H1 (cell line): ENCODE measurements around the gene MTX1.

Source experiments
- BACH1 ChIP-seq: IDR thresholded peaks from 2 replicates; pipeline ENCODE4 v1.6.1; 2012; ENCODE audit warnings: low read length, improper control_type of control experiment
- CBX5 ChIP-seq: fragments of 300-800, 300-1000 bp; sonication (generic); IDR thresholded peaks from 2 replicates; pipeline ENCODE4 v1.7.1; 2016; ENCODE audit warnings: antibody characterized with exemption, low read length, low read depth
- CTCF ChIP-seq, 3 experiments: IDR thresholded peaks; 1 replicate in 2 of 3; 2 replicates in 1 of 3; pipeline versions ENCODE4 v1.5.1 to v1.6.1; 2011; ENCODE audit warnings: low read length in 3 of 3, mild to moderate bottlenecking in 3 of 3, inconsistent platforms in 2 of 3, low read depth in 1 of 3, moderate library complexity in 1 of 3; ENCODE audit not compliant: insufficient read depth in 1 of 3; ENCODE audit errors: control extremely low read depth in 1 of 3
- EP300 ChIP-seq, 2 experiments: IDR thresholded peaks; 1 replicate in 1 of 2; 2 replicates in 1 of 2; pipeline ENCODE4 v1.6.1; 2011 to 2012; ENCODE audit warnings: low read depth in 2 of 2, low read length in 2 of 2, mild to moderate bottlenecking in 2 of 2, borderline replicate concordance in 1 of 2, inconsistent platforms in 1 of 2, moderate library complexity in 1 of 2
- EZH2 ChIP-seq: fragments of 200-600 bp; sonication (generic); IDR thresholded peaks from 2 replicates; pipeline ENCODE4 v1.7.1; 2012; ENCODE audit warnings: low read depth, mild to moderate bottlenecking, moderate library complexity, low read length, inconsistent platforms; ENCODE audit not compliant: severe bottlenecking
- GABPA ChIP-seq: IDR thresholded peaks from 2 replicates; pipeline ENCODE4 v1.6.1; 2011; ENCODE audit warnings: mild to moderate bottlenecking, low read length, moderate library complexity, borderline replicate concordance; ENCODE audit not compliant: insufficient read depth
- NRF1 ChIP-seq: IDR thresholded peaks from 2 replicates; pipeline ENCODE4 v1.6.1; 2011; ENCODE audit warnings: mild to moderate bottlenecking, low read depth, low read length, improper control_type of control experiment
- POLR2A ChIP-seq, 2 experiments: IDR thresholded peaks; 1 replicate in 1 of 2; 2 replicates in 1 of 2; pipeline ENCODE4 v1.6.1; 2011; ENCODE audit warnings: low read depth in 2 of 2, low read length in 2 of 2, mild to moderate bottlenecking in 2 of 2; ENCODE audit errors: control extremely low read depth in 1 of 2
- POLR2AphosphoS5 ChIP-seq: IDR thresholded peaks from 2 replicates; pipeline ENCODE4 v1.6.1; 2011; ENCODE audit warnings: low read depth, low read length
- SIX5 ChIP-seq: IDR thresholded peaks from 2 replicates; pipeline ENCODE4 v1.6.1; 2011; ENCODE audit warnings: mild to moderate bottlenecking, low read depth, low read length
- ZNF274 ChIP-seq: IDR thresholded peaks from 2 replicates; pipeline ENCODE4 v1.7.0; 2012; ENCODE audit warnings: low read length, borderline replicate concordance; ENCODE audit errors: extremely low read depth
- TF ChIP-seq, protein P1 (sequence below): IDR thresholded peaks from 2 replicates; pipeline ENCODE4 v1.6.1; 2011; ENCODE audit warnings: low read length, improper control_type of control experiment
- TF ChIP-seq, protein P2 (sequence below): IDR thresholded peaks from 2 replicates; pipeline ENCODE4 v1.6.1; 2012; ENCODE audit warnings: inconsistent platforms

GRCh38 chr1:155244368-155245162, 36.1 kb downstream of the MTX1 start:
- TF ChIP-seq EZH2 (no peak), EP300 (IDR thresholded peaks at IDR 0.05; ENCODE audit: borderline replicate concordance in 1 of 2, low read depth in 2 of 2, low read length in 2 of 2) (peak in 1 of 2 experiments; percentile 76; a peak in 1 of 3 replicates), GABPA (no peak), POLR2A (IDR thresholded peaks at IDR 0.05; ENCODE audit: control extremely low read depth in 1 of 2, low read depth in 2 of 2, low read length in 2 of 2) (peak; percentile 79 to 96), POLR2AphosphoS5 (peak; percentile 94), CTCF (IDR thresholded peaks at IDR 0.05; ENCODE audit: control extremely low read depth in 1 of 3, insufficient read depth in 1 of 3, low read depth in 1 of 3, low read length in 3 of 3) (peak in 2 of 3 experiments; percentile 20 to 21; a peak in 2 of 4 replicates), NRF1 (peak; percentile 46; the same call in 1 of the 2 replicates), BACH1 (peak; percentile 60), ZNF274 (no peak), CBX5 (no peak), SIX5 (no peak)
- TF ChIP-seq, protein P1, sequence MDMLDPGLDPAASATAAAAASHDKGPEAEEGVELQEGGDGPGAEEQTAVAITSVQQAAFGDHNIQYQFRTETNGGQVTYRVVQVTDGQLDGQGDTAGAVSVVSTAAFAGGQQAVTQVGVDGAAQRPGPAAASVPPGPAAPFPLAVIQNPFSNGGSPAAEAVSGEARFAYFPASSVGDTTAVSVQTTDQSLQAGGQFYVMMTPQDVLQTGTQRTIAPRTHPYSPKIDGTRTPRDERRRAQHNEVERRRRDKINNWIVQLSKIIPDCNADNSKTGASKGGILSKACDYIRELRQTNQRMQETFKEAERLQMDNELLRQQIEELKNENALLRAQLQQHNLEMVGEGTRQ: no peak
- TF ChIP-seq, protein P2, sequence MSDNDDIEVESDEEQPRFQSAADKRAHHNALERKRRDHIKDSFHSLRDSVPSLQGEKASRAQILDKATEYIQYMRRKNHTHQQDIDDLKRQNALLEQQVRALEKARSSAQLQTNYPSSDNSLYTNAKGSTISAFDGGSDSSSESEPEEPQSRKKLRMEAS: peak; percentile 85
